CD14-positive monocyte (primary cell): ENCODE data around the gene CAPN9. TPM values are rescaled to one million over a fixed set of nuclear protein-coding genes. Genes with fewer than 3 reads are reported as not detected.
"Not testable (repeated sequence)": the region's sequence is repeated elsewhere in the genome, so short reads cannot be mapped to it uniquely, and the experiment has no call there.

Experiments used
- DNase-seq, 3 donors: peaks; one replicate each; pipeline ENCODE4 v3.0.0-alpha.2; 2011 to 2022
- H2AFZ ChIP-seq: 2 replicates; pipeline ENCODE4 v1.6.0; 2012; ENCODE audit warnings: mild to moderate bottlenecking, low read depth, low read length, inconsistent platforms; ENCODE audit not compliant: insufficient read depth, poor library complexity, severe bottlenecking
- H3K27ac ChIP-seq, 2 donors: 1 replicate in 1 of 2; 2 replicates in 1 of 2; pipeline ENCODE4 v1.5.1; 2012 to 2013; ENCODE audit warnings: low read length in 2 of 2, control low read depth in 1 of 2, inconsistent platforms in 1 of 2, low read depth in 1 of 2, mild to moderate bottlenecking in 1 of 2
- H3K27me3 ChIP-seq, 2 donors: one replicate each; pipeline versions ENCODE4 v1.6.0 to v1.6.1; 2011 to 2013; ENCODE audit warnings: low read length in 2 of 2; ENCODE audit not compliant: control insufficient read depth in 2 of 2, insufficient read depth in 2 of 2
- H3K36me3 ChIP-seq, 2 donors: replicated peaks in 1 of 2; 1 replicate in 1 of 2; 2 replicates in 1 of 2; pipeline versions ENCODE4 v1.5.1 to v1.6.1; 2012 to 2013; ENCODE audit warnings: low read length in 2 of 2, control low read depth in 1 of 2, inconsistent platforms in 1 of 2, mild to moderate bottlenecking in 1 of 2; ENCODE audit not compliant: insufficient read depth in 2 of 2, control insufficient read depth in 1 of 2
- H3K4me1 ChIP-seq, 2 donors: 1 replicate in 1 of 2; 2 replicates in 1 of 2; pipeline versions ENCODE4 v1.5.1 to v1.6.1; 2012 to 2013; ENCODE audit warnings: low read length in 2 of 2, control low read depth in 1 of 2, inconsistent platforms in 1 of 2, mild to moderate bottlenecking in 1 of 2, moderate library complexity in 1 of 2; ENCODE audit not compliant: insufficient read depth in 2 of 2, control insufficient read depth in 1 of 2
- H3K4me2 ChIP-seq: replicated peaks from 2 replicates; pipeline ENCODE3; 2012; ENCODE audit warnings: low read length, moderate library complexity, mild to moderate bottlenecking; ENCODE audit not compliant: poor library complexity, severe bottlenecking; ENCODE audit errors: extremely low read depth
- H3K4me3 ChIP-seq, 3 experiments: fragments of 200-600 bp in 1 of 3; sonication (generic) in 1 of 3; replicated peaks in 1 of 3; 1 replicate in 2 of 3; 2 replicates in 1 of 3; pipeline ENCODE4 v1.5.1; 2011 to 2013; ENCODE audit warnings: low read length in 3 of 3, mild to moderate bottlenecking in 3 of 3, control low read depth in 2 of 3, low read depth in 2 of 3, inconsistent platforms in 1 of 3, moderate library complexity in 1 of 3
- H3K79me2 ChIP-seq: 2 replicates; pipeline ENCODE4 v1.6.0; 2012; ENCODE audit warnings: mild to moderate bottlenecking, control low read depth, inconsistent platforms, low read length, moderate library complexity; ENCODE audit not compliant: insufficient read depth
- H3K9ac ChIP-seq: 2 replicates; pipeline ENCODE4 v1.6.0; 2017; ENCODE audit warnings: low read length, mild to moderate bottlenecking; ENCODE audit not compliant: insufficient read depth, poor library complexity, severe bottlenecking
- H3K9me3 ChIP-seq, 2 donors: replicated peaks in 1 of 2; 1 replicate in 1 of 2; 2 replicates in 1 of 2; pipeline versions ENCODE4 v1.5.1 to v1.6.1; 2012 to 2013; ENCODE audit warnings: low read length in 2 of 2, control low read depth in 1 of 2; ENCODE audit not compliant: control insufficient read depth in 1 of 2, insufficient read depth in 1 of 2
- H4K20me1 ChIP-seq: 2 replicates; pipeline ENCODE4 v1.6.0; 2012; ENCODE audit warnings: mild to moderate bottlenecking, low read length, control low read depth, moderate library complexity; ENCODE audit not compliant: insufficient read depth
- H3K27ac Mint-ChIP-seq, 7 donors: one replicate each; pipeline ENCODE4 v1.8.0; 2020; ENCODE audit warnings: mild to moderate bottlenecking in 7 of 7, mixed read lengths in 7 of 7, moderate library complexity in 6 of 7, inconsistent platforms in 2 of 7
- H3K27me3 Mint-ChIP-seq, 3 donors: one replicate each; pipeline ENCODE4 v1.8.0; 2021 to 2022; ENCODE audit warnings: low read depth in 3 of 3, mild to moderate bottlenecking in 3 of 3, mixed read lengths in 3 of 3, moderate library complexity in 3 of 3, inconsistent platforms in 1 of 3
- H3K36me3 Mint-ChIP-seq, 2 donors: one replicate each; pipeline ENCODE4 v1.8.0; 2020; ENCODE audit warnings: mixed read lengths in 2 of 2, inconsistent platforms in 1 of 2, mild to moderate bottlenecking in 1 of 2
- H3K4me1 Mint-ChIP-seq: one replicate; pipeline ENCODE4 v1.8.0; 2020; ENCODE audit warnings: mild to moderate bottlenecking, mixed read lengths
- H3K4me3 Mint-ChIP-seq, 2 donors: one replicate each; pipeline ENCODE4 v1.8.0; 2020; ENCODE audit warnings: mild to moderate bottlenecking in 2 of 2, mixed read lengths in 2 of 2, moderate library complexity in 1 of 2
- H3K9me3 Mint-ChIP-seq, 7 donors: one replicate each; pipeline ENCODE4 v1.8.0; 2020 to 2022; ENCODE audit warnings: mixed read lengths in 7 of 7, mild to moderate bottlenecking in 6 of 7, moderate library complexity in 6 of 7, inconsistent platforms in 2 of 7
- CTCF ChIP-seq: fragments of 200-600 bp; IDR thresholded peaks from one replicate; pipeline ENCODE4 v1.8.0; 2022; ENCODE audit warnings: antibody characterized with exemption, mild to moderate bottlenecking
- WGBS: methylation state at CpG from one replicate; pipeline ENCODE4 v1.1.5; 2013; ENCODE audit warnings: missing lambda C conversion rate; ENCODE audit not compliant: insufficient coverage; 5-methylcytosine and 5-hydroxymethylcytosine counted together
- intact Hi-C, 2 donors: fragments of 100-400 bp; cut with micrococcal nuclease; formaldehyde crosslinking; loops; one replicate each; pipeline versions ENCODE4 v1.15.0 to v1.15.1; 2023
- polyA plus RNA-seq, 3 donors: library from polyadenylated mRNA; depleted of rRNA in 1 of 3; unstranded in 2 of 3; stranded (reverse) in 1 of 3; fragments of 300-500 nt in 2 of 3; fragments of >200 nt in 1 of 3; fragmentation: Illumina TruSeq in 2 of 3; gene quantifications; 1 replicate in 2 of 3; 2 replicates in 1 of 3; pipeline ENCODE4 v1.2.3, GENCODE V29; 2012 to 2021

Gene CAPN9
- polyA plus RNA-seq, 3 donors, result not detected

DNA sequence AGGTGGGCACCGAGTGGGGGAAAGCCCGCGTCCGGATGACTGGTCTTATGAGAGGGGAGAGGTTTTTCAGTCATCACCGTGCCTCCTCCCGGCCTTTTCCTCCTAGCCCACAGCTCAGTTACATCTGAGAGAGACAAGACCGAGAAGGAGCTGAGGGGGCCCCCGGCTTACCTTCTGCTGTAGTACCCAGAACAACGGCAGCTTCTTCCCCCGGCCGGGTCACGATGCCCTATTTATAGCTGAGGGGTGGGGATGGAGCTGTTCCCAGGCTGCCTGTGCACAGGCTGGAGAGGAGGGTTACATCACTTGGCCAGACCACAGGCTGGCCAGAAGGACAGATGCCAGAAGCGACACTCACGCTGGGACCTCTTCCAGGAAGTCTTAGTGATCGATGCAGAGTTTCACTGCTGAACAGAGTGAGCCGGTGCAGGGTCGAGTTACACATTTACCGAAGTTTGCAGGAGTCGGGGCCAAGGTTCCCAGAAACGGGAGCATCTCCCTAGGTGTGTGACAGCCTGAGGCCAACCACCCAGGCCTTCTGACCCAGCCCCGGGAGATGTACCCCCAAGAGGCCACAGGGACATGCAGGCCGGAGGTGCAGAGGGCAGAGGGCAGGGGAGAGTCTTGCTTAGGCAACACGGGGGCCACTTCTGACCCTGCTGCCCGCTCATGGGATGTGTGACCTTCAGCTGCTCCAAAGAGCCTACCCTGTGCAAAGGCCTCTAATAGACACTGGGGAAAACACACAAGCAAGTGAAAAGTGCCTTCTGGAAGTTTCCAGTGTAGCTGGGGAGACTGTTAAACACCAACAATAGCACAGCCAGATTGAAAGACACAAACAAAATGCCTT, 33.0 kb upstream of the CAPN9 start, which contains the start of gene AGT:
Gene AGT (minus strand): TSS at position 208 of the 850 bp plus-strand sequence. CDS start 3,299 bp downstream, outside the sequence.
- no peaks in the 10 kb centered on the region for H4K20me1 ChIP-seq
- Mint-ChIP-seq H3K27ac (peak within 1 kb of the TSS in 1 of 7 donors; percentile 3), H3K36me3 (no peaks in the 10 kb centered on the region), H3K27me3 (peaks cover 4 to 7% (median 7%) of the 10 kb centered on the region in 3 donors), H3K4me1 (peaks cover 6% of the 10 kb centered on the region), H3K4me3 (peak within 1 kb of the TSS in 1 of 2 donors; percentile 7), H3K9me3 (peaks cover 2 to 9% (median 6%) of the 10 kb centered on the region in 7 donors)
- TF ChIP-seq CTCF, result no peak
- no peaks in the 10 kb centered on the region for H3K36me3 ChIP-seq
- no peak within 1 kb of the TSS for H3K9ac ChIP-seq
- no peak within 1 kb of the TSS for H3K27ac ChIP-seq
- H3K4me1 ChIP-seq, result no peaks in the 10 kb centered on the region
- peak within 1 kb of the TSS; percentile 2 for H2AFZ ChIP-seq
- 42% methylated on average over 16 of the region's 24 CpGs for WGBS
- no peaks in the 10 kb centered on the region for H3K27me3 ChIP-seq
- DNase-seq, result no peak
- no peak within 1 kb of the TSS for H3K4me2 ChIP-seq
- intact Hi-C loops, result no loop called here
- no peaks in the 10 kb centered on the region for H3K79me2 ChIP-seq
- H3K9me3 ChIP-seq, result peaks cover 0 to 4% of the 10 kb centered on the region in 2 donors
- no peak within 1 kb of the TSS for H3K4me3 ChIP-seq

DNA sequence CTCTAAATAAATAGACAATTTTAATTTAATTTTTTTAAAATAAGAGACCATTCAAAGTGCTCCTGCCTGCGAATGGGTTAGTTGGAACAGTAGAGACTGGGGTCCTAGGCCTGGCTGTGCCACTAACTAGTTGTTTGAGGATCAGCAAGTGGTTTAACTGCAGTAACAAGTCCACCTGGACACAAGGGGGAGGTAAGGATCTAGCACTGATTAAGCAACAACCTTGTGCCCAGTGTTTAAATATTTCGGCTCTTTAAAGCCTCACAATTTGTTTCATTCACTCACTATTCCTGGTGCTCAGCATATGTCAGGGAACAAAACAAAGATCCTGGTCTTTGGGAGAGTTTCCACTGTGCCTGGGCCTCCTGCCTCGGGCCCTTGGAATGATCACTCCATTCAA, 31.7 kb upstream of the CAPN9 start:
- no peak overlapping the region for H3K4me3 ChIP-seq
- H3K4me1 Mint-ChIP-seq, result peaks cover 6% of the 10 kb centered on the region

DNA sequence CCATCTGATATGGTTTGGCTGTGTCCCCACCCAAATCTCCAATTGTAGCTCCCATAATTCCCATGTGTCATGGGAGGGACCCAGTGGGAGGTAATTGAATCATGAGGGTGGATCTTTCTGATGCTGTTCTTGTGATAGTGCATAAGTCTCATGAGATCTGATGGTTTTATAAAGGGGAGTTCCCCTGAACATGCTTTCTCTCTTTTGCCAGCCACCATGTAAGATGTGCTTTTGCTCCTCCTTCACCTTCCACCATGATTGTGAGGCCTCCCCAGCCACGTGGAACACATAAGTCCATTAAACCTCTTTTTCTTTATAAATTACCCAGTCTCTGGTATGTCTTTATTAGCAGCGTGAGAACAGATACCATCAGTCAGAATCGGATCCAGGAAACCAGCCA, 30.7 kb upstream of the CAPN9 start:
- H3K36me3 ChIP-seq, H3K4me1 Mint-ChIP-seq, H3K27me3 Mint-ChIP-seq, H3K4me3 Mint-ChIP-seq, H3K27ac Mint-ChIP-seq, intact Hi-C loops, H3K79me2 ChIP-seq, H3K27ac ChIP-seq, H3K27me3 ChIP-seq, H3K9ac ChIP-seq, H3K4me2 ChIP-seq, DNase-seq, H3K4me1 ChIP-seq, H2AFZ ChIP-seq, H3K4me3 ChIP-seq, H4K20me1 ChIP-seq, H3K36me3 Mint-ChIP-seq, H3K9me3 ChIP-seq: not testable (repeated sequence)
- peaks cover 2 to 12% (median 7%) of the 10 kb centered on the region in 7 donors for H3K9me3 Mint-ChIP-seq
- 94% methylated on average over 2 of the region's 3 CpGs for WGBS

More for the DNA sequence above, 31.7 kb upstream of the CAPN9 start:
- H4K20me1 ChIP-seq, result no peaks in the 10 kb centered on the region
- DNase-seq, result no peak
- H3K4me1 ChIP-seq, result no peaks in the 10 kb centered on the region
- Mint-ChIP-seq H3K27me3 (peaks cover 6 to 9% (median 7%) of the 10 kb centered on the region in 3 donors), H3K27ac (no peak overlapping the region), H3K36me3 (no peaks in the 10 kb centered on the region), H3K4me3 (no peak overlapping the region), H3K9me3 (peaks cover 2 to 9% (median 7%) of the 10 kb centered on the region in 7 donors)
- peaks cover 0 to 4% of the 10 kb centered on the region in 2 donors for H3K9me3 ChIP-seq
- intact Hi-C loops, result no loop called here
- no peak overlapping the region for H3K9ac ChIP-seq
- no peak for TF ChIP-seq CTCF
- H3K4me2 ChIP-seq, result no peak overlapping the region
- no peak overlapping the region for H2AFZ ChIP-seq
- H3K79me2 ChIP-seq, result no peaks in the 10 kb centered on the region
- H3K27me3 ChIP-seq, result no peaks in the 10 kb centered on the region
- no peak overlapping the region for H3K27ac ChIP-seq
- WGBS, result 67% methylated on average over 1 of the region's 3 CpGs
- no peaks in the 10 kb centered on the region for H3K36me3 ChIP-seq
